HepG2 (cell line): ENCODE data around the gene FMNL2. TPM values are rescaled to one million over a fixed set of nuclear protein-coding genes. Genes with fewer than 3 reads are reported as not detected.

Experiments
- ATAC-seq: fragments of 200-7000 bp; cut with Tn5 transposase; 3 replicates; pipeline ENCODE4 v1.9.1; 2020; ENCODE audit warnings: mild to moderate bottlenecking, moderate library complexity
- BruUV-seq: library from RNA; stranded (reverse); fragments of 400-500 nt; replicated peaks from 2 replicates; lab custom pipeline; 2021; lab: Mats Ljungman, UMichigan
- CTCF ChIA-PET: fragments of 300-600 bp; formaldehyde crosslinking; extraction: SDS; loops from one replicate; lab custom pipeline; 2021; ENCODE audit warnings: low total read pairs, inconsistent platforms, low intra/inter-chr PET ratio; lab: Yijun Ruan, JAX
- POLR2A ChIA-PET: fragments of 350-600 bp; sonication (Branson Sonifier 250); formaldehyde crosslinking; loops from one replicate; lab custom pipeline; 2020; ENCODE audit warnings: antibody characterized with exemption, inconsistent platforms; lab: Yijun Ruan, JAX
- DNase-seq: peaks from one replicate; pipeline ENCODE4 v3.0.0-alpha.2; 2015; ENCODE audit warnings: low spot score
- FAIRE-seq: peaks from 3 replicates; lab custom pipeline; 2011; peaks lifted over from hg19 to GRCh38; lab: Jason Lieb, UNC
- H2AFZ ChIP-seq: one replicate; pipeline ENCODE4 v1.6.1; 2011; ENCODE audit warnings: low read length, inconsistent platforms
- H3K27ac ChIP-seq: fragments of 300-600 bp; 3 replicates; pipeline ENCODE4 v1.8.0; 2011; ENCODE audit warnings: mixed run types, mild to moderate bottlenecking, mixed read lengths, low read length, inconsistent platforms; ENCODE audit not compliant: insufficient read depth; ENCODE audit errors: extremely low read length
- H3K27me3 ChIP-seq, 2 experiments: fragments of 200-600 bp in 1 of 2; 2 replicates in 1 of 2; 3 replicates in 1 of 2; pipeline versions ENCODE4 v1.6.0 to v1.8.0; 2011; ENCODE audit warnings: low read length in 2 of 2, mild to moderate bottlenecking in 2 of 2, moderate library complexity in 2 of 2, inconsistent platforms in 1 of 2; ENCODE audit not compliant: insufficient read depth in 2 of 2, control insufficient read depth in 1 of 2
- H3K36me3 ChIP-seq, 2 experiments: fragments of 200-600 bp in 1 of 2; replicated peaks in 1 of 2; 2 replicates in 1 of 2; 3 replicates in 1 of 2; pipeline versions ENCODE4 v1.5.1 to v1.8.0; 2011; ENCODE audit warnings: low read length in 2 of 2, inconsistent platforms in 1 of 2; ENCODE audit not compliant: insufficient read depth in 2 of 2, control insufficient read depth in 1 of 2
- H3K4me1 ChIP-seq: 2 replicates; pipeline ENCODE4 v1.5.1; 2012; ENCODE audit warnings: low read length, inconsistent platforms; ENCODE audit not compliant: insufficient read depth
- H3K4me2 ChIP-seq: 2 replicates; pipeline ENCODE4 v1.6.0; 2011; ENCODE audit warnings: low read depth, low read length, inconsistent platforms
- H3K4me3 ChIP-seq, 3 experiments: fragments of 200-600 bp in 1 of 3; sonication (generic), shearing (Covaris generic) in 1 of 3; replicated peaks in 1 of 3; 2 replicates each; pipeline ENCODE4 v1.5.1; 2011 to 2016; ENCODE audit warnings: low read length in 3 of 3, inconsistent platforms in 2 of 3, low read depth in 2 of 3, mild to moderate bottlenecking in 2 of 3, control low read depth in 1 of 3, mixed read lengths in 1 of 3; ENCODE audit not compliant: insufficient read depth in 1 of 3
- H3K79me2 ChIP-seq: one replicate; pipeline ENCODE4 v1.6.1; 2011; ENCODE audit warnings: low read length, inconsistent platforms; ENCODE audit not compliant: insufficient read depth
- H3K9ac ChIP-seq: 2 replicates; pipeline ENCODE4 v1.6.0; 2011; ENCODE audit warnings: mild to moderate bottlenecking, low read depth, low read length, inconsistent platforms; ENCODE audit not compliant: insufficient read depth
- H3K9me3 ChIP-seq: 2 replicates; pipeline ENCODE4 v1.5.1; 2012; ENCODE audit warnings: mild to moderate bottlenecking, low read length
- H4K20me1 ChIP-seq: 2 replicates; pipeline ENCODE4 v1.6.0; 2011; ENCODE audit warnings: inconsistent platforms, mild to moderate bottlenecking, low read length, moderate library complexity; ENCODE audit not compliant: insufficient read depth
- CHD4 ChIP-seq: fragments of 200-600 bp; sonication (generic); IDR thresholded peaks from 2 replicates; pipeline ENCODE4 v1.7.0; 2017; ENCODE audit warnings: mild to moderate bottlenecking, low read length, borderline replicate concordance
- CTCF ChIP-seq: sonication (generic); formaldehyde crosslinking; IDR thresholded peaks from 2 replicates; pipeline ENCODE4 v1.5.0; 2020; ENCODE audit warnings: mild to moderate bottlenecking, missing genetic modification reagents, moderate library complexity
- HCFC1 ChIP-seq: fragments of 150-350 bp; IDR thresholded peaks from 2 replicates; pipeline ENCODE4 v1.6.1; 2014; ENCODE audit warnings: low read depth, low read length
- HDAC2 ChIP-seq: sonication (generic); formaldehyde crosslinking; IDR thresholded peaks from 2 replicates; pipeline ENCODE4 v1.4.0; 2020; ENCODE audit warnings: missing genetic modification reagents
- MAFF ChIP-seq: IDR thresholded peaks from 2 replicates; pipeline ENCODE4 v1.6.1; 2011; ENCODE audit warnings: low read depth, low read length, improper control_type of control experiment
- MAFK ChIP-seq, 2 experiments: IDR thresholded peaks in 1 of 2; conservative IDR thresholded peaks in 1 of 2; 2 replicates each; pipeline ENCODE4 v1.6.1; 2011; ENCODE audit warnings: improper control_type of control experiment in 2 of 2, low read length in 2 of 2
- NCOA2 ChIP-seq: sonication (generic); formaldehyde crosslinking; IDR thresholded peaks from 2 replicates; pipeline ENCODE4 v1.8.0; 2022; ENCODE audit warnings: inconsistent platforms
- RBFOX2 ChIP-seq: fragments of 200-400 bp; formaldehyde crosslinking; IDR thresholded peaks from 2 replicates; pipeline ENCODE4 v1.6.1; 2017; ENCODE audit warnings: low read depth, mild to moderate bottlenecking, low read length
- WGBS: methylation state at CpG from one replicate; pipeline ENCODE4 v1.1.6; 2017; ENCODE audit warnings: low lambda C conversion rate; 5-methylcytosine and 5-hydroxymethylcytosine counted together
- in situ Hi-C: cut with HindIII; loops from 2 replicates; pipeline ENCODE4 v1.10.0; 2017; ENCODE audit warnings: low pct_unique_long_range_greater_than_20kb; ENCODE audit not compliant: extremely low pct_ligation_motif_present
- intact Hi-C: fragments of 100-400 bp; cut with micrococcal nuclease; formaldehyde crosslinking; loops from one replicate; pipeline ENCODE4 v1.10.0; 2022; ENCODE audit not compliant: unreplicated experiment
- polyA plus RNA-seq, 8 experiments: library from polyadenylated mRNA; depleted of rRNA in 3 of 8; stranded (reverse) in 7 of 8; unstranded in 1 of 8; fragments of >200 nt; fragmentation: Illumina TruSeq in 4 of 8; extraction: Trizol in 4 of 8; gene quantifications; 2 replicates each; pipeline versions ENCODE4 v1.2.1 to v1.2.3, GENCODE V29; 2011 to 2016; ENCODE audit warnings: low read depth in 4 of 8, missing spikeins in 1 of 8, mixed read lengths in 1 of 8; ENCODE audit not compliant: insufficient read depth in 1 of 8
- total RNA-seq, 5 experiments: library from RNA; depleted of rRNA; stranded (reverse); fragments of >200 nt; fragmentation: Illumina TruSeq; extraction: Trizol; gene quantifications; 2 replicates each; pipeline ENCODE4 v1.2.3, GENCODE V29; 2016; ENCODE audit warnings: low read depth in 1 of 5

Gene FMNL2
- total and polyA plus RNA-seq, 2 of the 13 experiments (the other 11 are each of a cell fraction or from before 2014, with no cell fraction given): 66.5 to 67.7 TPM

- CTCF ChIA-PET: no interaction called here
- BruUV-seq: no TSS peak
- Histone ChIP-seq H3K4me3 (no peak overlapping the region), H3K27me3 (no peaks in the 10 kb centered on the region), H3K4me2 (no peak overlapping the region), H3K9ac (no peak overlapping the region), H3K9me3 (no peaks in the 10 kb centered on the region), H4K20me1 (no peaks in the 10 kb centered on the region), H3K27ac (no peak overlapping the region), H3K4me1 (peaks cover 12% of the 10 kb centered on the region; the same call in 1 of the 2 replicates), H2AFZ (no peak overlapping the region), H3K36me3 (peaks cover 15 to 82% of the 10 kb centered on the region in 2 experiments), H3K79me2 (no peaks in the 10 kb centered on the region)
- POLR2A ChIA-PET: no interaction called here
- intact Hi-C loops: no loop called here
- WGBS: 97% methylated on average over 1 of the region's 1 CpG
- in situ Hi-C loops: loop anchor here (25.0 kb wide), 1 partner anchor 1196 kb away; no protein-coding TSS in a partner anchor
- TF ChIP-seq MAFF: peak; percentile 81
- TF ChIP-seq RBFOX2: no peak
- TF ChIP-seq MAFK (conservative IDR thresholded peaks at IDR 0.05 in 1 of 2, IDR thresholded peaks at IDR 0.05 in 1 of 2; ENCODE audit: low read length in 2 of 2): peak; percentile 74 to 90
- no peak for TF ChIP-seq CTCF (CRISPR knock-in tag)
- no peak for TF ChIP-seq NCOA2 (CRISPR knock-in tag)
- no peak for TF ChIP-seq HCFC1
- no peak for TF ChIP-seq HDAC2 (CRISPR knock-in tag)
- TF ChIP-seq CHD4: no peak
- ATAC-seq: no peak
- FAIRE-seq: no peak
- no peak for DNase-seq
Observed at GRCh38 chr2:152658221-152658620, 323.2 kb downstream of the FMNL2 start.
